ENCODE measurements around the gene UNC5CL. TPM values are rescaled to one million over a fixed set of nuclear protein-coding genes. Genes with fewer than 3 reads are reported as not detected.

UNC5CL gene
- total and polyA plus RNA-seq, 2 donors from 2014 or later: 41.3 to 53.7 TPM

DNA sequence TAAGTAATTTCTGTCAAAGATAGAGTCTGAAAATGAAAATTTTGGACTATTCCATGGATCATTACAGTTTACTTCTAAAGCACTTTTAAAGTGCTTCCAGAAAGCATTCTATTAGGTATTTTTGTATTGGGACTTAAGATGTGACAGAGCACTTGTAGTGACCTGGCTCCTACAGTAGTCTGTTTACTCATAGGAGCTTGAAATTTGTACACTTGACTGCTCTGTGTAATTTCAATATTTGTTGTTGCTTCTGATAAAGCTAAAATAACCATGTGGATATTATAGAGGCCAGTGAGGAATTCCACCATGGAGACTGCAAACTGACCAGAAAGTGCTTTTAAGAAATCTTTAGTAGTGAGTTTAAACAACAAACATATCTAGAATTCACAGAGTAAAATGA, 44.1 kb upstream of the UNC5CL start:
- DNase-seq: no peak
- TF ChIP-seq, protein P1, sequence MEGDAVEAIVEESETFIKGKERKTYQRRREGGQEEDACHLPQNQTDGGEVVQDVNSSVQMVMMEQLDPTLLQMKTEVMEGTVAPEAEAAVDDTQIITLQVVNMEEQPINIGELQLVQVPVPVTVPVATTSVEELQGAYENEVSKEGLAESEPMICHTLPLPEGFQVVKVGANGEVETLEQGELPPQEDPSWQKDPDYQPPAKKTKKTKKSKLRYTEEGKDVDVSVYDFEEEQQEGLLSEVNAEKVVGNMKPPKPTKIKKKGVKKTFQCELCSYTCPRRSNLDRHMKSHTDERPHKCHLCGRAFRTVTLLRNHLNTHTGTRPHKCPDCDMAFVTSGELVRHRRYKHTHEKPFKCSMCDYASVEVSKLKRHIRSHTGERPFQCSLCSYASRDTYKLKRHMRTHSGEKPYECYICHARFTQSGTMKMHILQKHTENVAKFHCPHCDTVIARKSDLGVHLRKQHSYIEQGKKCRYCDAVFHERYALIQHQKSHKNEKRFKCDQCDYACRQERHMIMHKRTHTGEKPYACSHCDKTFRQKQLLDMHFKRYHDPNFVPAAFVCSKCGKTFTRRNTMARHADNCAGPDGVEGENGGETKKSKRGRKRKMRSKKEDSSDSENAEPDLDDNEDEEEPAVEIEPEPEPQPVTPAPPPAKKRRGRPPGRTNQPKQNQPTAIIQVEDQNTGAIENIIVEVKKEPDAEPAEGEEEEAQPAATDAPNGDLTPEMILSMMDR (IDR thresholded peaks at IDR 0.05; ENCODE audit: borderline replicate concordance, extremely low read depth, insufficient read depth): no peak
- Histone ChIP-seq H3K9me3 (ENCODE audit: control insufficient read depth in 2 of 3, insufficient read depth in 1 of 3, low read length in 3 of 3) (no peaks in the 10 kb centered on the region), H3K27me3 (ENCODE audit: control insufficient read depth, insufficient read depth, low read length) (no peaks in the 10 kb centered on the region), H3K4me3 (ENCODE audit: low read length in 3 of 3) (no peak overlapping the region), H3K27ac (ENCODE audit: low read depth in 2 of 2, low read length in 2 of 2) (no peak overlapping the region), H3K36me3 (ENCODE audit: control insufficient read depth in 2 of 3, insufficient read depth in 3 of 3, low read length in 3 of 3) (peaks cover 7 to 34% (median 11%) of the 10 kb centered on the region in 3 donors), H3K4me1 (ENCODE audit: control insufficient read depth in 2 of 3, insufficient read depth in 2 of 3, low read depth in 1 of 3, low read length in 3 of 3) (no peaks in the 10 kb centered on the region), H3K9ac (ENCODE audit: low read length in 3 of 3) (no peak overlapping the region)
- no peak for FAIRE-seq
- intact Hi-C loops (cut with DNase I): no loop called here

DNA sequence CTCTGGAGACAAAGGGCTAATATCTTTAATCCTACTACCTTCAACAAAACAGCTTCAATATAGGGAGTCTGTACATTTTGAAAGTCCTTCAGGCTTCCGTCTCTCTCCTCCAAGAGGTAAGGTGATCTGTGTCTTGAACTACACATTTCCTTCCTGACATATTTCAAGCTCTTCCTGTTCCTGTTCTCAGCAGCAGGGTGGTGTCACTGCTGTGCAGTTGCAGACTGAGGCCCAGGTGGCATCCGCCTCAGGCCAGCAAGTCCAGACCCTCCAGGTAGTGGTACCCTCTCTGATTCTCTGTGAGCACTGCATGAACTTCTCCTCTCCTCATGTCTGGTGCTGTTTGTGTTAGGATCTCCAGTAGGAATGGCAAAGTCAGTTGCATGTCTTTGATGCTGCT, 41.6 kb upstream of the UNC5CL start:
- Histone ChIP-seq H3K36me3 (ENCODE audit: control insufficient read depth in 2 of 3, insufficient read depth in 3 of 3, low read length in 3 of 3) (peaks cover 7 to 34% (median 11%) of the 10 kb centered on the region in 3 donors), H3K27ac (ENCODE audit: low read depth in 2 of 2, low read length in 2 of 2) (no peak overlapping the region), H3K4me3 (ENCODE audit: low read length in 3 of 3) (no peak overlapping the region), H3K9ac (ENCODE audit: low read length in 3 of 3) (no peak overlapping the region), H3K9me3 (ENCODE audit: control insufficient read depth in 2 of 3, insufficient read depth in 1 of 3, low read length in 3 of 3) (no peaks in the 10 kb centered on the region), H3K27me3 (ENCODE audit: control insufficient read depth, insufficient read depth, low read length) (no peaks in the 10 kb centered on the region), H3K4me1 (ENCODE audit: control insufficient read depth in 2 of 3, insufficient read depth in 2 of 3, low read depth in 1 of 3, low read length in 3 of 3) (peaks cover 0 to 2% (median 0%) of the 10 kb centered on the region in 3 donors)
- intact Hi-C loops (cut with DNase I): no loop called here
- FAIRE-seq (no peak), DNase-seq (no peak)
- TF ChIP-seq, protein P1 (IDR thresholded peaks at IDR 0.05; ENCODE audit: borderline replicate concordance, extremely low read depth, insufficient read depth): no peak

DNA sequence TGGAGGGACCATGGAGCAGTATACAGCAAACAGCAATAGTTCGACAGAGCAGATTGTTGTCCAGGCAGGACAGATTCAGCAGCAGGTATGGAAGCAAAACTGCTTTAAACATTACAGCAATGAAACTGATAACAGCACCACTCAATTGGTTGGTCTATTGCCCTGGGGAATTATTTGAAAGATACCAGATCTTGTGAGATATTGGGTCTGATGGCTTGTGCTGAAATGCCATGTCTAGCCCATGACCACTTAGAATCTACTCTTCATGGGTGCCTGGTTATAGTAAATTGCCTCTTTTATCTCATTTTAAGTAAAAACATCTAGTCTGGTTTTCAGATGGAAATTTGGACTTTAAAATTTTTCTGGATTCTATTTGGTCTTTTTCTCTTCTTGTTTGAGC, 40.1 kb upstream of the UNC5CL start:
- no peaks in the 10 kb centered on the region for H3K27me3 ChIP-seq (ENCODE audit: control insufficient read depth, insufficient read depth, low read length)
- intact Hi-C loops (cut with DNase I): no loop called here
- TF ChIP-seq, protein P1 (IDR thresholded peaks at IDR 0.05; ENCODE audit: borderline replicate concordance, extremely low read depth, insufficient read depth): no peak
- DNase-seq (no peak), FAIRE-seq (no peak)
- H3K4me1 ChIP-seq (ENCODE audit: control insufficient read depth in 2 of 3, insufficient read depth in 2 of 3, low read depth in 1 of 3, low read length in 3 of 3): peaks cover 0 to 7% (median 6%) of the 10 kb centered on the region in 3 donors
- no peaks in the 10 kb centered on the region for H3K9me3 ChIP-seq (ENCODE audit: control insufficient read depth in 2 of 3, insufficient read depth in 1 of 3, low read length in 3 of 3)
- no peak overlapping the region for H3K9ac ChIP-seq (ENCODE audit: low read length in 3 of 3)
- H3K4me3 ChIP-seq (ENCODE audit: low read length in 3 of 3): no peak overlapping the region
- H3K36me3 ChIP-seq (ENCODE audit: control insufficient read depth in 2 of 3, insufficient read depth in 3 of 3, low read length in 3 of 3): peaks cover 7 to 27% (median 10%) of the 10 kb centered on the region in 3 donors
- no peak overlapping the region for H3K27ac ChIP-seq (ENCODE audit: low read depth in 2 of 2, low read length in 2 of 2)

DNA sequence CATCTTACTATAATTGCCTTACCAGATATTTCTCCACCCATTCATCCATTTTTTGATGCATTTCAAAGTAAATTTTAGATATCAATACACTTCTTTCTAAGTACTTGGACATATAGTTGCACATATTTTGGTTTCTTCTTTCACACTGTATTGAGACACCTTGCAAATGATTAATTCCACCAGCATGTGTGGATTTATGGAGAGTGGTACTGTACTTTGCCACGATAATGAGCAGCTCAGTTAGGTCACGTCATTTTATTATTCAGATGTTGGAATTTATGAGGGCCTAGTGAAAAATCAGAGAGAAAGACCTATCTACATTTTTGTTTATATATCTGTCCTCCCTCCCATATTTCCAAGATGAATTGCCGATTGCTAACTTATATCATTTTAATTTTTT, 39.1 kb upstream of the UNC5CL start:
- peaks cover 0 to 8% (median 8%) of the 10 kb centered on the region in 3 donors for H3K4me1 ChIP-seq (ENCODE audit: control insufficient read depth in 2 of 3, insufficient read depth in 2 of 3, low read depth in 1 of 3, low read length in 3 of 3)
- no peak overlapping the region for H3K4me3 ChIP-seq (ENCODE audit: low read length in 3 of 3)
- intact Hi-C loops (cut with DNase I): no loop called here
- no peak overlapping the region for H3K9ac ChIP-seq (ENCODE audit: low read length in 3 of 3)
- TF ChIP-seq, protein P1 (IDR thresholded peaks at IDR 0.05; ENCODE audit: borderline replicate concordance, extremely low read depth, insufficient read depth): no peak
- H3K27me3 ChIP-seq (ENCODE audit: control insufficient read depth, insufficient read depth, low read length): no peaks in the 10 kb centered on the region
- H3K36me3 ChIP-seq (ENCODE audit: control insufficient read depth in 2 of 3, insufficient read depth in 3 of 3, low read length in 3 of 3): peaks cover 7 to 21% (median 7%) of the 10 kb centered on the region in 3 donors
- DNase-seq (no peak), FAIRE-seq (no peak)
- H3K27ac ChIP-seq (ENCODE audit: low read depth in 2 of 2, low read length in 2 of 2): no peak overlapping the region
- H3K9me3 ChIP-seq (ENCODE audit: control insufficient read depth in 2 of 3, insufficient read depth in 1 of 3, low read length in 3 of 3): no peaks in the 10 kb centered on the region

All from kidney (tissue), 14 donors.